DOHH2 (cell line): ENCODE measurements around the gene GPX2.

ENCODE experiments used
- H3F3A ChIP-seq: fragments of 200-600 bp; sonication (generic), shearing (Covaris generic); 2 replicates; pipeline ENCODE4 v1.6.0; 2016; ENCODE audit warnings: antibody characterized with exemption, mild to moderate bottlenecking; ENCODE audit not compliant: control insufficient read depth, insufficient read depth
- H3K27ac ChIP-seq: fragments of 200-600 bp; sonication (generic); 2 replicates; pipeline ENCODE4 v1.5.1; 2014; ENCODE audit warnings: low read depth, mild to moderate bottlenecking, low read length, moderate library complexity
- H3K27me3 ChIP-seq: fragments of 200-600 bp; sonication (generic); 2 replicates; pipeline ENCODE4 v1.6.1; 2014; ENCODE audit warnings: mild to moderate bottlenecking, low read length, mixed read lengths; ENCODE audit not compliant: control insufficient read depth
- H3K36me3 ChIP-seq: fragments of 200-600 bp; sonication (generic); 2 replicates; pipeline ENCODE4 v1.6.1; 2014; ENCODE audit warnings: mild to moderate bottlenecking, low read length, moderate library complexity, mixed read lengths; ENCODE audit not compliant: control insufficient read depth
- H3K4me1 ChIP-seq: fragments of 200-600 bp; sonication (generic); 2 replicates; pipeline ENCODE4 v1.6.1; 2014; ENCODE audit warnings: mild to moderate bottlenecking, low read length, mixed read lengths; ENCODE audit not compliant: control insufficient read depth
- H3K4me2 ChIP-seq: fragments of 200-600 bp; sonication (generic); 2 replicates; pipeline ENCODE4 v1.6.0; 2014; ENCODE audit warnings: mild to moderate bottlenecking, low read length, moderate library complexity
- H3K4me3 ChIP-seq: fragments of 200-600 bp; sonication (generic); 2 replicates; pipeline ENCODE4 v1.5.1; 2014; ENCODE audit warnings: mild to moderate bottlenecking, low read length, mixed read lengths
- H3K79me2 ChIP-seq: fragments of 200-600 bp; sonication (generic); 2 replicates; pipeline ENCODE4 v1.6.1; 2014; ENCODE audit warnings: mild to moderate bottlenecking, low read length, mixed read lengths; ENCODE audit not compliant: control insufficient read depth
- H3K9me2 ChIP-seq: fragments of 200-600 bp; sonication (generic); replicated peaks from 2 replicates; pipeline ENCODE4 v1.6.1; 2014; ENCODE audit warnings: mild to moderate bottlenecking, low read length, mixed read lengths; ENCODE audit not compliant: control insufficient read depth
- H3K9me3 ChIP-seq: fragments of 200-600 bp; sonication (generic); 2 replicates; pipeline ENCODE4 v1.6.1; 2014; ENCODE audit warnings: antibody characterized with exemption, low read length, mixed read lengths; ENCODE audit not compliant: control insufficient read depth, insufficient read depth
- H4K20me1 ChIP-seq: fragments of 200-600 bp; sonication (generic); 2 replicates; pipeline ENCODE4 v1.6.0; 2014; ENCODE audit warnings: low read depth, mild to moderate bottlenecking, antibody characterized with exemption, low read length, moderate library complexity; ENCODE audit not compliant: control insufficient read depth, insufficient read depth
- CTCF ChIP-seq: fragments of 200-600 bp; sonication (generic); IDR thresholded peaks from one replicate; pipeline ENCODE4 v1.5.1; 2014; ENCODE audit warnings: antibody characterized with exemption, mild to moderate bottlenecking, low read depth, low read length; ENCODE audit not compliant: poor library complexity, severe bottlenecking
- EZH2phosphoT487 ChIP-seq: fragments of 200-600 bp; sonication (generic); IDR thresholded peaks from 2 replicates; pipeline ENCODE4 v1.6.1; 2017; ENCODE audit warnings: borderline replicate concordance, mild to moderate bottlenecking, antibody characterized with exemption, low read length, moderate library complexity, mixed read lengths

Gene GPX2

GRCh38 chr14:64979336-64980074, 37.0 kb upstream of the GPX2 start:
- no peak overlapping the region for H3K4me2 ChIP-seq
- H3K4me1 ChIP-seq: peaks cover 7% of the 10 kb centered on the region
- H3K9me2 ChIP-seq: no peaks in the 10 kb centered on the region
- no peaks in the 10 kb centered on the region; the same call in 1 of the 2 replicates for H3F3A ChIP-seq
- no peak overlapping the region for H3K4me3 ChIP-seq
- H3K79me2 ChIP-seq: no peaks in the 10 kb centered on the region
- H4K20me1 ChIP-seq: no peaks in the 10 kb centered on the region
- peaks cover 18% of the 10 kb centered on the region for H3K27me3 ChIP-seq
- no peak for TF ChIP-seq CTCF
- no peak for TF ChIP-seq EZH2phosphoT487
- H3K9me3 ChIP-seq: no peaks in the 10 kb centered on the region
- no peak overlapping the region for H3K27ac ChIP-seq
- no peaks in the 10 kb centered on the region for H3K36me3 ChIP-seq

GRCh38 chr14:64974563-64974962, 32.0 kb upstream of the GPX2 start:
- H3K9me3 ChIP-seq: no peaks in the 10 kb centered on the region
- H3K4me2 ChIP-seq: no peak overlapping the region
- H3K27ac ChIP-seq: no peak overlapping the region
- H3K36me3 ChIP-seq: no peaks in the 10 kb centered on the region
- TF ChIP-seq EZH2phosphoT487 (no peak), CTCF (no peak)
- peaks cover 35% of the 10 kb centered on the region for H3K27me3 ChIP-seq
- peaks cover 4% of the 10 kb centered on the region; the same call in 1 of the 2 replicates for H3K4me1 ChIP-seq
- H4K20me1 ChIP-seq: no peaks in the 10 kb centered on the region
- H3F3A ChIP-seq: no peaks in the 10 kb centered on the region
- no peaks in the 10 kb centered on the region for H3K9me2 ChIP-seq
- no peaks in the 10 kb centered on the region for H3K79me2 ChIP-seq
- no peak overlapping the region for H3K4me3 ChIP-seq

- TF ChIP-seq CTCF (no peak), EZH2phosphoT487 (no peak)
- Histone ChIP-seq H3K4me3 (no peak overlapping the region), H3K36me3 (no peaks in the 10 kb centered on the region), H3K9me3 (no peaks in the 10 kb centered on the region), H3K9me2 (no peaks in the 10 kb centered on the region), H4K20me1 (no peaks in the 10 kb centered on the region), H3K27ac (no peak overlapping the region), H3K4me1 (peaks cover 4% of the 10 kb centered on the region; the same call in 1 of the 2 replicates), H3K79me2 (no peaks in the 10 kb centered on the region), H3K27me3 (peaks cover 35% of the 10 kb centered on the region), H3F3A (no peaks in the 10 kb centered on the region), H3K4me2 (no peak overlapping the region)
Observed at GRCh38 chr14:64973826-64974225, 31.3 kb upstream of the GPX2 start.
